Stimulated activated CD8-positive, alpha-beta memory T cell treated with anti-CD3 and anti-CD28 coated beads, Interleukin-4, amount 100 ng/mL, for 48 hours (primary cell): ENCODE data around the gene CHI3L2.

Experiments
- DNase-seq: peaks from one replicate; pipeline ENCODE4 v3.0.0-alpha.2; 2020

Gene CHI3L2

GRCh38 chr1:111256988-111257658 lies 29.6 kb downstream of the CHI3L2 start:
- no peak for DNase-seq

- DNase-seq: no peak
Measured at GRCh38 chr1:111267801-111268508, 40.4 kb downstream of the CHI3L2 start.

GRCh38 chr1:111269825-111270406 lies 42.4 kb downstream of the CHI3L2 start:
- DNase-seq: no peak

GRCh38 chr1:111270771-111271463 lies 43.4 kb downstream of the CHI3L2 start:
- no peak for DNase-seq

GRCh38 chr1:111271464-111271801 lies 43.9 kb downstream of the CHI3L2 start:
- DNase-seq: no peak

- no peak for DNase-seq
Measured at GRCh38 chr1:111272081-111272480, 44.6 kb downstream of the CHI3L2 start.

GRCh38 chr1:111274653-111275052 lies 47.1 kb downstream of the CHI3L2 start:
- no peak for DNase-seq

GRCh38 chr1:111275079-111275478 lies 47.6 kb downstream of the CHI3L2 start:
- DNase-seq: peak; percentile 49

- no peak for DNase-seq
Measured at GRCh38 chr1:111275780-111276433, 48.4 kb downstream of the CHI3L2 start.

- DNase-seq: no peak
Measured at GRCh38 chr1:111279144-111279543, 51.6 kb downstream of the CHI3L2 start.

- DNase-seq: no peak
Measured at GRCh38 chr1:111280267-111280666, 52.8 kb downstream of the CHI3L2 start.

- DNase-seq: no peak
Measured at GRCh38 chr1:111281411-111281810, 53.9 kb downstream of the CHI3L2 start.

GRCh38 chr1:111283838-111284237 lies 56.3 kb downstream of the CHI3L2 start:
- DNase-seq: no peak

GRCh38 chr1:111285879-111286278 lies 58.4 kb downstream of the CHI3L2 start:
- DNase-seq: no peak

GRCh38 chr1:111286912-111287311 lies 59.4 kb downstream of the CHI3L2 start:
- DNase-seq: no peak

GRCh38 chr1:111289371-111289770 lies 61.9 kb downstream of the CHI3L2 start:
- no peak for DNase-seq

- DNase-seq: no peak
Measured at GRCh38 chr1:111290104-111290503, 62.6 kb downstream of the CHI3L2 start.

- no peak for DNase-seq
Measured at GRCh38 chr1:111290630-111291029, 63.1 kb downstream of the CHI3L2 start, which contains the start of gene CHIA. Gene CHIA, plus strand, starts transcription at chr1:111290851. Its CDS starts 19,617 bp downstream, at chr1:111310468.
